Stromal cell of bone marrow (primary cell): Measurements from ENCODE around the gene WDR88.
"Not testable (repeated sequence)": the region's sequence is repeated elsewhere in the genome, so short reads cannot be mapped to it uniquely, and the experiment has no call there.

Experiments
- DNase-seq: peaks from one replicate; pipeline ENCODE4 v3.0.0-alpha.2; 2012; ENCODE audit warnings: low read depth

Gene WDR88, protein sequence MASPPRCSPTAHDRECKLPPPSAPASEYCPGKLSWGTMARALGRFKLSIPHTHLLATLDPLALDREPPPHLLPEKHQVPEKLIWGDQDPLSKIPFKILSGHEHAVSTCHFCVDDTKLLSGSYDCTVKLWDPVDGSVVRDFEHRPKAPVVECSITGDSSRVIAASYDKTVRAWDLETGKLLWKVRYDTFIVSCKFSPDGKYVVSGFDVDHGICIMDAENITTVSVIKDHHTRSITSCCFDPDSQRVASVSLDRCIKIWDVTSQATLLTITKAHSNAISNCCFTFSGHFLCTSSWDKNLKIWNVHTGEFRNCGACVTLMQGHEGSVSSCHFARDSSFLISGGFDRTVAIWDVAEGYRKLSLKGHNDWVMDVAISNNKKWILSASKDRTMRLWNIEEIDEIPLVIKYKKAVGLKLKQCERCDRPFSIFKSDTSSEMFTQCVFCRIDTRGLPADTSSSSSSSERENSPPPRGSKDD

GRCh38 chr19:33132021-33132420 is at the start of gene WDR88:
Gene WDR88, plus strand, starts transcription at chr19:33132114. Its CDS starts 56 bp downstream, at chr19:33132170.
- no peak for DNase-seq

GRCh38 chr19:33085570-33086128 is 46.3 kb upstream of the WDR88 start:
- DNase-seq: no peak

DNA sequence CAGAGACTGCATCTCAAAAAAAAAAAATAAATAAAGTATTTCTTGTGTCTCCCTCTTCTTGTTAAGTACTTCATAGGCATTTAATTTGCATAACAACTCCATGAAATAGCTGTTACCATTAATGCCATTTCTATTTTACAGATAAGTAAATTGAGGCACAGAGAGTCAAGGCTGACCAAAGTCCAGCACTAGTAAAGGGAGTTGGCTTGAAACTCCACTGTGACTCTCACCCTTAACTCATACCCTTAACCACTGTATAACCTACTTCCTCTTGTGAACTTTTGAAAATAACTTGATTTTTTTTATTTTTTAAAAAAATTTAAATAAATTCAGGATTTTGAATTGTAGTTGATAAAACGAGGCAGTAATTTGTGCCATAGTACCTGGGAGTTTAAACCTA is 45.0 kb upstream of the WDR88 start:
- DNase-seq: no peak

- DNase-seq: no peak
Measured at GRCh38 chr19:33089010-33089409, 42.9 kb upstream of the WDR88 start.

- DNase-seq: no peak
Measured at GRCh38 chr19:33090179-33090578, 41.7 kb upstream of the WDR88 start.

GRCh38 chr19:33093420-33094210 is 38.3 kb upstream of the WDR88 start:
- DNase-seq: no peak

- DNase-seq: no peak
Measured at GRCh38 chr19:33094436-33095067, 37.4 kb upstream of the WDR88 start.

DNA sequence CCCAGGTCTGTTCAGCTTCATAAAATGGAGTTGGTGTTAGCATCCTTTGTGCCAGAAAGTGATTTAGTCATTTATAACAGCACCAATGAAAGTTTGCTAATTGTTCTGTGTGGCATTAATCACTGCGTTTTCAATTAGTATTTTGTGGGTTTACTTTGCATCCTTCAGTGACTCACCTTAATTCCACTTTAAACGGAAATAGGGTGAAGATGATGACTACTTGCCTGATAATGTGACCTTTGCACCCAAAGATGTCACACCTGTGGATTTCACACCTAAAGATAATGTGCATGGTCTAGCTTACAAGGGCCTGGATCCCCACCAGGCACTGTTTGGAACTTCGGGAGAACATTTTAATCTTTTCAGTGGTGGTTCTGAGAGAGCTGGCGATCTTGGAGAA is 35.9 kb upstream of the WDR88 start:
- no peak for DNase-seq

DNA sequence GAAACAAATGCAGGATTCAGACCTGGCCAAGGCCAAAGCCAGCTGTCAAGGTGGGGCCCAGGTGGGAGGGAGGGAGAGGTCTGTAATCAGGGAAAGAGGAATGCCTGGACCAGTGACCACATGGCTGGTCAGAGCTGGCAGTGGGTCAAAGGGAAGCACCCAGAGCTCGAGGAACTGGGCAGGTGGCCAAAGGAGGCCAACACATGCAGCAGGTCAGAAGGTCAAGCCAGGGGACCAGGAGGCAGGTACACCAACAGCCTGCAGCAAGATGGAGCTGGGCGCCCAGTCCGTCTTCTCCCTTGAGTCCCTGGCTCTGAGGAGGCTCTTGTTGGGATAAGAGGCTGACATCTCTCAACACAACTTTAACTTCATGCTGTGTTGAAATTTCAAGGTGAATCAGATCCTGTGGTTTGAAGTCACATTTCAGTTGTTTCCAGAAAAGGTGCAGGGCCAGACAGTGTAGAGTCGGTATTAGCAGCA is 33.8 kb upstream of the WDR88 start:
- no peak for DNase-seq

DNA sequence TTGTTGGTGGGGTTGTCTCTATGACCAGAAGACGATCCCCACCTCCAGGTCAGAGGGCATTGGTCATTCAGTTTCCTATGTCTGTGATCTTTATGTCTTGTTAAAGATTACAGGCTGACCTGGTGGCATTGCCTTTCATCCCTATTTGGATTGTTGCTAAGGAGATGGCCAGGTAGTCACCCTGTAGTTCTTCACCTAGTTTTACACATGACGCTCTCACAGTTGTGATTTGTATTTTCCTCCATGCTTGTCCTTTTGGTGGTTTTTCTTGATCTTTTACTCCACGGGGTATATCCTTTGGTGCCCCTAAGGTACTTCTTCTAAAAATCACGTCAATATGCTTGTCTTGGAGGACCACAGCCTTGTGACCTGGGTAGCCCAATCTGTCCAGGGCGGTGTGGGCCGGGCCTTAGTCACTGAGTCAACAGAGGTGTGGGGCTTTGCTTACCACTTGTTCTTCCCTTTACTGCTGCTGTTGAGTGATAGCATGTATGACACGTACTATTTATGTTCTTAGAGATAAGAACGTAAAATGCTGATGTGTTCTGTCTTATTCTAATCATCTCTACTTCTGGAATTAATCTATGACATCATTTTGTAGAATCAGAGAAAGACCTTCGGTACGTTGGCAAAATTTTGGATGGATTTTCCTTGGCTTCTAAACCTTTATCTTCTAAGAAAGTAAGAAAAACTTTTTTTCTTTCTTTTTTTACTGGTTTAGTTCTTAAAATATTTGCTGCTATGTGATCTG is 30.8 kb upstream of the WDR88 start:
- DNase-seq: no peak

- no peak for DNase-seq
Measured at GRCh38 chr19:33102893-33103292, 29.0 kb upstream of the WDR88 start.

- no peak for DNase-seq
Measured at GRCh38 chr19:33108161-33108560, 23.8 kb upstream of the WDR88 start.

GRCh38 chr19:33110137-33110910 is 21.6 kb upstream of the WDR88 start:
- DNase-seq: no peak

DNA sequence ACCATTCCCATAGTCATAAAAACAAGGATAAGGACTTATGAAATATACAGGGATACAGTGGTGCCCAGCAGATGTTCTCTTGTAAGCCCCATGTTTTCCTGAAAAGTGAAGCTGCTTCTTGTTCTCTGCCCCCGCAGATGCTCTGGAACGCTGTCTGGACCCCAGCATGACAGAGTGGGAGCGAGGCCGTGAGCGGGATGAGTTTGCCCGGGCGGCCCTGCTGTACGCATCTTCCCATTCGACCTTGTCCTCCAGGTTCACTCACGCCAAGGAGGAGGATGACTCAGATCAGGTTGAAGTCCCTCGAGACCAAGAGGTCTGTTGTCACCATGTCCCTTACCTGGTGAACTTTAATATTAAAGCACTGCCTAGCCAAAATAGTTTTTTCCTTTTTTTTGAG is 20.3 kb upstream of the WDR88 start:
- no peak for DNase-seq

DNA sequence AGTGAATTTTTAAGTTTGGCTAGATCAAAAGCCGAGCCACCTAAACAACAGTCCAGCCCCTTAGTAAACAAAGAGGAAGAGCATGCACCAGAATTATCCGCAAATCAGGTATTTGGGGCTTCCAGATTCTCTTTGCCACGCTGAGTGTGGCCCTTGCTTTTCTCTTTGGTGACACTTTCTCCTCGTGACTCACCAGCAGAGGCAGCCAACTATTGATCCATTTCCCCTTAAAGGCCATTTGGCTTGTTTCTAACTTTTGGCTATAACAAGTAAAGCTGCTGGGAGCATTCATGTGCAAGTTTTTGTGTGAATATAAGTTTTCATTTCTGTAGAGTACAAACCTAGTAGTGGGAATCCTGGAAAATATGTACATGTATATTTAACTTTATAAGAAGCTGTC is 17.6 kb upstream of the WDR88 start:
- no peak for DNase-seq

- no peak for DNase-seq
Measured at GRCh38 chr19:33117501-33117900, 14.4 kb upstream of the WDR88 start.

DNA sequence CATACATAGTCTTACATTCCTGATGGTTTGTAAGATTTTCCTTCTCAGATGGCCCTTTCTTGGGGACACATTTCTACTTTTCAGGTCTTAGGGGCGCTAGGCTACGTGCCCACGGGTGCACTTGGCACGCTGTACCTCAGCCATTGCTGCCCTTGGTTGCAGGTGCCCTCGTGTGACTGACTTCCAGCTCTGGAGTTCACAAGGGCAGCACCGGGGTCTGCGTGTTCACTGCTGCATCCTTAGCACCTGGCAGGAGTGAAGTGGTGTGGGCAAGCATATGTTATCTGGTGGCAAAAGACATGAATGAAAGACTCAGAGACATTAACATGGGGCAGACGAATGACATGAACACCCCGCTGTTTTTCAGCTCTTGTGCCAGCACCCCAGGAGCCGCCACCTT is 13.3 kb upstream of the WDR88 start:
- no peak for DNase-seq

- no peak for DNase-seq
Measured at GRCh38 chr19:33124207-33125098, 7.5 kb upstream of the WDR88 start.

DNA sequence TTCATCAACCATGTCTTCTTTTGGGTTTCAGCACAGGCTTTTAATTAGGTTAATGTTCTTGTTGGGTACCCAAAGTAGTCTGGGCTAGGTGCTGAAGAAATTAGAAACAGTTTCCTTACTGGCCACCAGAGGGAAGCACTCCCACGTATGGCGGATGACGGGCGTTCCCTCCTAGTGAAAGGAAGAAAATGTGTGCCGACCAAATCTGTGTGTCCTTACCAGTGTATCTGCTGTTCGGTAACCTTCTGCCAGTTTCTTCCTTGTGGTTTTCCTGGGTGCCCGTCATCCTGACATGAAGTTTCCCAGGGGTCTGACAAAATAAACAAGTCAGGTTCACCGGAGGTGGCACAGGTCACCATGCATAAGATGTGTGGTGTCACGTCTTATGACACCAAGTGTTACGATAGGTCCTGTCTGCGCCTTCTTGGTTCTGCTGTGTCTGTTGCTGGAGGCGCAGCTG is 6.0 kb upstream of the WDR88 start:
- peak; percentile 43 for DNase-seq

DNA sequence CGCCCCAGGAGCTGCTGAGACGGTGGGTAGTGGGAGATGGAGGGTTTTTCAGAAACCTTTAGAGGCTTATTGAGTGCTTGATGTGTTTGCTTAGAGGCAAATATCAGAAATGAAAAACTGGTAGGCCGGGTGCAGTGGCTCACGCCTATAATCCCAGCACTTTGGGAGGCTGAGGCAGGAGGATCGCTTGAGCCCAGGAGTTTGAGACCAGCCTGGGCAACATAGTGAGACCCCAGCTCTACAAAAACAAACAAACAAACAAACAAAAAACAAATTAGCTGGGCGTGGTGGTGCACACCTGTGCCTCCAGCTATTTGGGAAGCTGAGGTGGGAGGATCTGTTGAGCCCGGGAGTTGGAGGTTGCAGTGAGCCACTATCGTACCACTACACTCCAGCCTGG is 5.2 kb upstream of the WDR88 start:
- DNase-seq: not testable (repeated sequence)
